WTC11 (cell line): ENCODE data around the gene ZCCHC8. TPM values are rescaled to one million over a fixed set of nuclear protein-coding genes. Genes with fewer than 3 reads are reported as not detected.

Experiments used
- ATAC-seq: fragments of 200-7000 bp; cut with Tn5 transposase; 2 replicates; pipeline ENCODE4 v1.10.0; 2021; ENCODE audit warnings: mild to moderate bottlenecking, moderate library complexity
- CTCF ChIA-PET: fragments of 300-600 bp; sonication (Branson Sonifier 250); formaldehyde crosslinking; loops from one replicate; lab custom pipeline; 2021; ENCODE audit warnings: antibody characterized with exemption; lab: Charles Lee
- POLR2A ChIA-PET: fragments of 350-600 bp; sonication (Branson Sonifier 250); formaldehyde crosslinking; loops from one replicate; lab custom pipeline; 2021; ENCODE audit warnings: antibody characterized with exemption; lab: Charles Lee
- DNase-seq: peaks from one replicate; pipeline ENCODE4 v3.0.0; 2021; ENCODE audit warnings: low spot score
- H3K27ac Mint-ChIP-seq: 2 replicates; pipeline ENCODE4 v1.8.0; 2021; ENCODE audit warnings: mixed read lengths
- H3K27me3 Mint-ChIP-seq: 2 replicates; pipeline ENCODE4 v1.8.0; 2021; ENCODE audit warnings: low read depth, mild to moderate bottlenecking, moderate library complexity, mixed read lengths
- H3K36me3 Mint-ChIP-seq: 2 replicates; pipeline ENCODE4 v1.8.0; 2021; ENCODE audit warnings: mixed read lengths
- H3K4me1 Mint-ChIP-seq: 2 replicates; pipeline ENCODE4 v1.8.0; 2022; ENCODE audit warnings: mixed read lengths
- H3K4me3 Mint-ChIP-seq: 2 replicates; pipeline ENCODE4 v1.8.0; 2021; ENCODE audit warnings: mild to moderate bottlenecking, moderate library complexity, mixed read lengths
- H3K9me3 Mint-ChIP-seq: 2 replicates; pipeline ENCODE4 v1.8.0; 2021; ENCODE audit warnings: mixed read lengths
- ATF1 ChIP-seq: sonication (generic); formaldehyde crosslinking; IDR thresholded peaks from 2 replicates; pipeline ENCODE4 v1.8.1; 2023; ENCODE audit warnings: mild to moderate bottlenecking, moderate library complexity, missing genetic modification reagents
- CREM ChIP-seq: sonication (generic); formaldehyde crosslinking; IDR thresholded peaks from 2 replicates; pipeline ENCODE4 v1.8.1; 2022; ENCODE audit warnings: mild to moderate bottlenecking, missing genetic modification reagents, moderate library complexity
- E2F1 ChIP-seq: sonication (generic); formaldehyde crosslinking; IDR thresholded peaks from 2 replicates; pipeline ENCODE4 v1.8.0; 2022; ENCODE audit warnings: mild to moderate bottlenecking, missing genetic modification reagents
- ELF4 ChIP-seq: sonication (generic); formaldehyde crosslinking; IDR thresholded peaks from 2 replicates; pipeline ENCODE4 v1.8.1; 2022; ENCODE audit warnings: low read depth, mild to moderate bottlenecking, moderate library complexity, missing genetic modification reagents
- ERG ChIP-seq: fragments of 250-450 bp; sonication (Bioruptor Pico); IDR thresholded peaks from 2 replicates; pipeline ENCODE4 v1.8.0; 2021; ENCODE audit warnings: mild to moderate bottlenecking
- NFATC4 ChIP-seq: fragments of 250-450 bp; sonication (Bioruptor Pico); IDR thresholded peaks from 2 replicates; pipeline ENCODE4 v1.9.0; 2021; ENCODE audit warnings: mild to moderate bottlenecking
- NR2C2 ChIP-seq: sonication (generic); formaldehyde crosslinking; IDR thresholded peaks from 2 replicates; pipeline ENCODE4 v1.8.0; 2022; ENCODE audit warnings: mild to moderate bottlenecking, missing genetic modification reagents
- NR3C1 ChIP-seq: sonication (generic); formaldehyde crosslinking; conservative IDR thresholded peaks from 2 replicates; pipeline ENCODE4 v1.8.1; 2023; ENCODE audit warnings: low read depth, mild to moderate bottlenecking, missing genetic modification reagents
- ZBTB21 ChIP-seq: sonication (generic); formaldehyde crosslinking; IDR thresholded peaks from 2 replicates; pipeline ENCODE4 v1.8.1; 2023; ENCODE audit warnings: mild to moderate bottlenecking, missing genetic modification reagents, borderline replicate concordance
- ZNF317 ChIP-seq: sonication (generic); formaldehyde crosslinking; IDR thresholded peaks from 2 replicates; pipeline ENCODE4 v1.8.1; 2023; ENCODE audit warnings: low read depth, mild to moderate bottlenecking, moderate library complexity, missing genetic modification reagents, borderline replicate concordance
- ZNF396 ChIP-seq: fragments of 250-450 bp; sonication (Bioruptor Pico); IDR thresholded peaks from 2 replicates; pipeline ENCODE4 v1.8.0; 2021; ENCODE audit warnings: mild to moderate bottlenecking, moderate library complexity, borderline replicate concordance
- ZNF512 ChIP-seq: sonication (generic); formaldehyde crosslinking; IDR thresholded peaks from 2 replicates; pipeline ENCODE4 v1.8.1; 2022; ENCODE audit warnings: missing genetic modification reagents, borderline replicate concordance
- total RNA-seq: library from RNA; stranded (reverse); gene quantifications from 3 replicates; pipeline ENCODE4 v1.2.3, GENCODE V29; 2021
- TF ChIP-seq, protein P1 (sequence below): fragments of 200-600 bp; IDR thresholded peaks from 2 replicates; pipeline ENCODE4 v1.8.0; 2022; ENCODE audit warnings: antibody characterized with exemption
- TF ChIP-seq, protein P2 (sequence below): sonication (generic); formaldehyde crosslinking; IDR thresholded peaks from 2 replicates; pipeline ENCODE4 v1.8.1; 2022; ENCODE audit warnings: mild to moderate bottlenecking, missing genetic modification reagents, moderate library complexity, borderline replicate concordance
- TF ChIP-seq, protein P3 (sequence below): fragments of 250-450 bp; sonication (Bioruptor Pico); IDR thresholded peaks from 2 replicates; pipeline ENCODE4 v1.9.0; 2021; ENCODE audit warnings: mild to moderate bottlenecking, borderline replicate concordance
- TF ChIP-seq, protein P4 (sequence below): sonication (generic); formaldehyde crosslinking; conservative IDR thresholded peaks from 2 replicates; pipeline ENCODE4 v1.8.1; 2022; ENCODE audit warnings: mild to moderate bottlenecking, missing genetic modification reagents
- TF ChIP-seq, protein P5 (sequence below): sonication (generic); formaldehyde crosslinking; IDR thresholded peaks from 2 replicates; pipeline ENCODE4 v1.8.0; 2022; ENCODE audit warnings: missing genetic modification reagents

Gene ZCCHC8
- total RNA-seq, 1 experiment from 2014 or later, result 28.4 TPM

DNA sequence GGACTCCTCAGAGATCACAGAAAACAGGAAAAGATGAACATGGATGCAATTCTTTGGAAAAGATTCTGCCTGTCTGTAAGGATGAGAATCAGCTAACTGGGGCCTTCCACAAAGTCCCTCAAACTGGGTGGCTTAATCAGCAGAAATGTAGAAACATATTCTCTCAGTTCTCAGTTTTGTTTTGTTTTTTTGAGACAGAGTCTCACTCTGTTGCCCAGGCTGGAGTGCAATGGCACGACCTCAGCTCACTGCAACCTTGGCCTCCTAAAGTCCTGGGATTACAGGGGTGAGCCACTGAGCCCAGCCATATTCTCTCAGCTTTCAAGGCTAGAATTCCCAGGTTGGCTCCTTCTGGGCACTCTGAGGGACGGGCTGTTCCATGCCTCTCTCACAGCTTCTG lies 40.1 kb downstream of the ZCCHC8 start (continued):
- TF ChIP-seq ERG (CRISPR knock-in tag) (no peak), ATF1 (CRISPR knock-in tag) (no peak), CREM (CRISPR knock-in tag) (no peak), ZNF396 (CRISPR knock-in tag) (no peak)

GRCh38 chr12:122460061-122460460 lies 40.7 kb downstream of the ZCCHC8 start:
- no peak overlapping the region for H3K4me3 Mint-ChIP-seq
- DNase-seq (no peak), ATAC-seq (no peak)
- CTCF ChIA-PET, result no interaction called here
- H3K27ac Mint-ChIP-seq, result no peak overlapping the region
- no peaks in the 10 kb centered on the region for H3K36me3 Mint-ChIP-seq
- H3K9me3 Mint-ChIP-seq, result no peaks in the 10 kb centered on the region
- no peaks in the 10 kb centered on the region for H3K27me3 Mint-ChIP-seq
- H3K4me1 Mint-ChIP-seq, result no peaks in the 10 kb centered on the region
- POLR2A ChIA-PET, result no interaction called here
- TF ChIP-seq NR3C1 (CRISPR knock-in tag) (no peak), ZNF317 (CRISPR knock-in tag) (no peak), NR2C2 (CRISPR knock-in tag) (no peak), ZNF512 (CRISPR knock-in tag) (no peak), ZBTB21 (CRISPR knock-in tag) (no peak), ATF1 (CRISPR knock-in tag) (no peak), ELF4 (CRISPR knock-in tag) (no peak), NFATC4 (CRISPR knock-in tag) (no peak), E2F1 (CRISPR knock-in tag) (no peak)
- TF ChIP-seq, protein P1, sequence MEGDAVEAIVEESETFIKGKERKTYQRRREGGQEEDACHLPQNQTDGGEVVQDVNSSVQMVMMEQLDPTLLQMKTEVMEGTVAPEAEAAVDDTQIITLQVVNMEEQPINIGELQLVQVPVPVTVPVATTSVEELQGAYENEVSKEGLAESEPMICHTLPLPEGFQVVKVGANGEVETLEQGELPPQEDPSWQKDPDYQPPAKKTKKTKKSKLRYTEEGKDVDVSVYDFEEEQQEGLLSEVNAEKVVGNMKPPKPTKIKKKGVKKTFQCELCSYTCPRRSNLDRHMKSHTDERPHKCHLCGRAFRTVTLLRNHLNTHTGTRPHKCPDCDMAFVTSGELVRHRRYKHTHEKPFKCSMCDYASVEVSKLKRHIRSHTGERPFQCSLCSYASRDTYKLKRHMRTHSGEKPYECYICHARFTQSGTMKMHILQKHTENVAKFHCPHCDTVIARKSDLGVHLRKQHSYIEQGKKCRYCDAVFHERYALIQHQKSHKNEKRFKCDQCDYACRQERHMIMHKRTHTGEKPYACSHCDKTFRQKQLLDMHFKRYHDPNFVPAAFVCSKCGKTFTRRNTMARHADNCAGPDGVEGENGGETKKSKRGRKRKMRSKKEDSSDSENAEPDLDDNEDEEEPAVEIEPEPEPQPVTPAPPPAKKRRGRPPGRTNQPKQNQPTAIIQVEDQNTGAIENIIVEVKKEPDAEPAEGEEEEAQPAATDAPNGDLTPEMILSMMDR, result no peak
- TF ChIP-seq, protein P2, sequence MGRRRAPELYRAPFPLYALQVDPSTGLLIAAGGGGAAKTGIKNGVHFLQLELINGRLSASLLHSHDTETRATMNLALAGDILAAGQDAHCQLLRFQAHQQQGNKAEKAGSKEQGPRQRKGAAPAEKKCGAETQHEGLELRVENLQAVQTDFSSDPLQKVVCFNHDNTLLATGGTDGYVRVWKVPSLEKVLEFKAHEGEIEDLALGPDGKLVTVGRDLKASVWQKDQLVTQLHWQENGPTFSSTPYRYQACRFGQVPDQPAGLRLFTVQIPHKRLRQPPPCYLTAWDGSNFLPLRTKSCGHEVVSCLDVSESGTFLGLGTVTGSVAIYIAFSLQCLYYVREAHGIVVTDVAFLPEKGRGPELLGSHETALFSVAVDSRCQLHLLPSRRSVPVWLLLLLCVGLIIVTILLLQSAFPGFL (CRISPR knock-in tag), result no peak
- TF ChIP-seq, protein P3, sequence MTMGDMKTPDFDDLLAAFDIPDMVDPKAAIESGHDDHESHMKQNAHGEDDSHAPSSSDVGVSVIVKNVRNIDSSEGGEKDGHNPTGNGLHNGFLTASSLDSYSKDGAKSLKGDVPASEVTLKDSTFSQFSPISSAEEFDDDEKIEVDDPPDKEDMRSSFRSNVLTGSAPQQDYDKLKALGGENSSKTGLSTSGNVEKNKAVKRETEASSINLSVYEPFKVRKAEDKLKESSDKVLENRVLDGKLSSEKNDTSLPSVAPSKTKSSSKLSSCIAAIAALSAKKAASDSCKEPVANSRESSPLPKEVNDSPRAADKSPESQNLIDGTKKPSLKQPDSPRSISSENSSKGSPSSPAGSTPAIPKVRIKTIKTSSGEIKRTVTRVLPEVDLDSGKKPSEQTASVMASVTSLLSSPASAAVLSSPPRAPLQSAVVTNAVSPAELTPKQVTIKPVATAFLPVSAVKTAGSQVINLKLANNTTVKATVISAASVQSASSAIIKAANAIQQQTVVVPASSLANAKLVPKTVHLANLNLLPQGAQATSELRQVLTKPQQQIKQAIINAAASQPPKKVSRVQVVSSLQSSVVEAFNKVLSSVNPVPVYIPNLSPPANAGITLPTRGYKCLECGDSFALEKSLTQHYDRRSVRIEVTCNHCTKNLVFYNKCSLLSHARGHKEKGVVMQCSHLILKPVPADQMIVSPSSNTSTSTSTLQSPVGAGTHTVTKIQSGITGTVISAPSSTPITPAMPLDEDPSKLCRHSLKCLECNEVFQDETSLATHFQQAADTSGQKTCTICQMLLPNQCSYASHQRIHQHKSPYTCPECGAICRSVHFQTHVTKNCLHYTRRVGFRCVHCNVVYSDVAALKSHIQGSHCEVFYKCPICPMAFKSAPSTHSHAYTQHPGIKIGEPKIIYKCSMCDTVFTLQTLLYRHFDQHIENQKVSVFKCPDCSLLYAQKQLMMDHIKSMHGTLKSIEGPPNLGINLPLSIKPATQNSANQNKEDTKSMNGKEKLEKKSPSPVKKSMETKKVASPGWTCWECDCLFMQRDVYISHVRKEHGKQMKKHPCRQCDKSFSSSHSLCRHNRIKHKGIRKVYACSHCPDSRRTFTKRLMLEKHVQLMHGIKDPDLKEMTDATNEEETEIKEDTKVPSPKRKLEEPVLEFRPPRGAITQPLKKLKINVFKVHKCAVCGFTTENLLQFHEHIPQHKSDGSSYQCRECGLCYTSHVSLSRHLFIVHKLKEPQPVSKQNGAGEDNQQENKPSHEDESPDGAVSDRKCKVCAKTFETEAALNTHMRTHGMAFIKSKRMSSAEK (CRISPR knock-in tag), result no peak
- TF ChIP-seq, protein P4, sequence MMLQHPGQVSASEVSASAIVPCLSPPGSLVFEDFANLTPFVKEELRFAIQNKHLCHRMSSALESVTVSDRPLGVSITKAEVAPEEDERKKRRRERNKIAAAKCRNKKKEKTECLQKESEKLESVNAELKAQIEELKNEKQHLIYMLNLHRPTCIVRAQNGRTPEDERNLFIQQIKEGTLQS (CRISPR knock-in tag), result no peak
- TF ChIP-seq, protein P5, sequence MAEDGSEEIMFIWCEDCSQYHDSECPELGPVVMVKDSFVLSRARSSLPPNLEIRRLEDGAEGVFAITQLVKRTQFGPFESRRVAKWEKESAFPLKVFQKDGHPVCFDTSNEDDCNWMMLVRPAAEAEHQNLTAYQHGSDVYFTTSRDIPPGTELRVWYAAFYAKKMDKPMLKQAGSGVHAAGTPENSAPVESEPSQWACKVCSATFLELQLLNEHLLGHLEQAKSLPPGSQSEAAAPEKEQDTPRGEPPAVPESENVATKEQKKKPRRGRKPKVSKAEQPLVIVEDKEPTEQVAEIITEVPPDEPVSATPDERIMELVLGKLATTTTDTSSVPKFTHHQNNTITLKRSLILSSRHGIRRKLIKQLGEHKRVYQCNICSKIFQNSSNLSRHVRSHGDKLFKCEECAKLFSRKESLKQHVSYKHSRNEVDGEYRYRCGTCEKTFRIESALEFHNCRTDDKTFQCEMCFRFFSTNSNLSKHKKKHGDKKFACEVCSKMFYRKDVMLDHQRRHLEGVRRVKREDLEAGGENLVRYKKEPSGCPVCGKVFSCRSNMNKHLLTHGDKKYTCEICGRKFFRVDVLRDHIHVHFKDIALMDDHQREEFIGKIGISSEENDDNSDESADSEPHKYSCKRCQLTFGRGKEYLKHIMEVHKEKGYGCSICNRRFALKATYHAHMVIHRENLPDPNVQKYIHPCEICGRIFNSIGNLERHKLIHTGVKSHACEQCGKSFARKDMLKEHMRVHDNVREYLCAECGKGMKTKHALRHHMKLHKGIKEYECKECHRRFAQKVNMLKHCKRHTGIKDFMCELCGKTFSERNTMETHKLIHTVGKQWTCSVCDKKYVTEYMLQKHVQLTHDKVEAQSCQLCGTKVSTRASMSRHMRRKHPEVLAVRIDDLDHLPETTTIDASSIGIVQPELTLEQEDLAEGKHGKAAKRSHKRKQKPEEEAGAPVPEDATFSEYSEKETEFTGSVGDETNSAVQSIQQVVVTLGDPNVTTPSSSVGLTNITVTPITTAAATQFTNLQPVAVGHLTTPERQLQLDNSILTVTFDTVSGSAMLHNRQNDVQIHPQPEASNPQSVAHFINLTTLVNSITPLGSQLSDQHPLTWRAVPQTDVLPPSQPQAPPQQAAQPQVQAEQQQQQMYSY, result no peak
